HepG2 (cell line): Measurements from ENCODE around the gene WDCP. TPM values are rescaled to one million over a fixed set of nuclear protein-coding genes. Genes with fewer than 3 reads are reported as not detected.

ENCODE experiments used
- BCL6 ChIP-seq: IDR thresholded peaks from 2 replicates; pipeline ENCODE4 v1.6.1; 2016; ENCODE audit warnings: missing genetic modification reagents, missing compliant biosample characterization
- BORCS8-MEF2B ChIP-seq: sonication (generic); formaldehyde crosslinking; IDR thresholded peaks from 2 replicates; pipeline ENCODE4 v1.8.0; 2022; ENCODE audit warnings: mild to moderate bottlenecking, missing genetic modification reagents
- ESRRA ChIP-seq: sonication (generic); formaldehyde crosslinking; IDR thresholded peaks from 2 replicates; pipeline ENCODE4 v1.5.1; 2020; ENCODE audit warnings: mild to moderate bottlenecking, low read depth, missing genetic modification reagents
- FOXA3 ChIP-seq: IDR thresholded peaks from 2 replicates; pipeline ENCODE4 v1.6.1; 2016; ENCODE audit warnings: missing genetic modification reagents, missing compliant biosample characterization
- HIVEP1 ChIP-seq: sonication (generic); formaldehyde crosslinking; IDR thresholded peaks from 2 replicates; pipeline ENCODE4 v1.4.0; 2020; ENCODE audit warnings: mild to moderate bottlenecking, missing genetic modification reagents
- KAT2B ChIP-seq: fragments of 150-350 bp; IDR thresholded peaks from 2 replicates; pipeline ENCODE4 v1.6.1; 2014; ENCODE audit warnings: low read depth, low read length, borderline replicate concordance
- NR2C2 ChIP-seq: sonication (generic); formaldehyde crosslinking; IDR thresholded peaks from 2 replicates; pipeline ENCODE4 v1.4.0; 2020; ENCODE audit warnings: missing genetic modification reagents, mild to moderate bottlenecking, moderate library complexity, borderline replicate concordance
- NR2F2 ChIP-seq: IDR thresholded peaks from 2 replicates; pipeline ENCODE4 v1.6.1; 2012; ENCODE audit warnings: low read depth, inconsistent platforms, borderline replicate concordance
- POLR2G ChIP-seq: fragments of 200-400 bp; formaldehyde crosslinking; IDR thresholded peaks from 2 replicates; pipeline ENCODE4 v1.6.1; 2018; ENCODE audit warnings: mild to moderate bottlenecking, low read depth, low read length, moderate library complexity
- RBFOX2 ChIP-seq: fragments of 200-400 bp; formaldehyde crosslinking; IDR thresholded peaks from 2 replicates; pipeline ENCODE4 v1.6.1; 2017; ENCODE audit warnings: low read depth, mild to moderate bottlenecking, low read length
- REL ChIP-seq: sonication (generic); formaldehyde crosslinking; conservative IDR thresholded peaks from 2 replicates; pipeline ENCODE4 v1.8.0; 2022; ENCODE audit warnings: mild to moderate bottlenecking, missing genetic modification reagents, moderate library complexity
- RELA ChIP-seq: sonication (generic); formaldehyde crosslinking; IDR thresholded peaks from 2 replicates; pipeline ENCODE4 v1.4.0; 2020; ENCODE audit warnings: missing genetic modification reagents
- SIN3A ChIP-seq: IDR thresholded peaks from 2 replicates; pipeline ENCODE4 v1.6.1; 2011; ENCODE audit warnings: low read depth, mild to moderate bottlenecking, control low read depth, low read length, borderline replicate concordance
- ZNF124 ChIP-seq: sonication (generic); formaldehyde crosslinking; IDR thresholded peaks from 2 replicates; pipeline ENCODE4 v1.4.0; 2020; ENCODE audit warnings: missing genetic modification reagents
- ZNF430 ChIP-seq: sonication (generic); formaldehyde crosslinking; IDR thresholded peaks from 2 replicates; pipeline ENCODE4 v1.9.0; 2021; ENCODE audit warnings: mild to moderate bottlenecking, missing genetic modification reagents
- ZNF556 ChIP-seq: sonication (generic); formaldehyde crosslinking; IDR thresholded peaks from 2 replicates; pipeline ENCODE4 v1.4.0; 2020; ENCODE audit warnings: mild to moderate bottlenecking, missing genetic modification reagents, borderline replicate concordance
- ZNF607 ChIP-seq: sonication (generic); formaldehyde crosslinking; IDR thresholded peaks from 2 replicates; pipeline ENCODE4 v1.5.1; 2020; ENCODE audit warnings: missing genetic modification reagents, mild to moderate bottlenecking, borderline replicate concordance
- polyA plus RNA-seq, 8 experiments: library from polyadenylated mRNA; depleted of rRNA in 3 of 8; stranded (reverse) in 7 of 8; unstranded in 1 of 8; fragments of >200 nt; fragmentation: Illumina TruSeq in 4 of 8; extraction: Trizol in 4 of 8; gene quantifications; 2 replicates each; pipeline versions ENCODE4 v1.2.1 to v1.2.3, GENCODE V29; 2011 to 2016; ENCODE audit warnings: low read depth in 4 of 8, missing spikeins in 1 of 8, mixed read lengths in 1 of 8; ENCODE audit not compliant: insufficient read depth in 1 of 8
- total RNA-seq, 5 experiments: library from RNA; depleted of rRNA; stranded (reverse); fragments of >200 nt; fragmentation: Illumina TruSeq; extraction: Trizol; gene quantifications; 2 replicates each; pipeline ENCODE4 v1.2.3, GENCODE V29; 2016; ENCODE audit warnings: low read depth in 1 of 5
- TF ChIP-seq, protein P1 (sequence below): sonication (generic); formaldehyde crosslinking; conservative IDR thresholded peaks from 2 replicates; pipeline ENCODE4 v1.4.0; 2020; ENCODE audit warnings: mild to moderate bottlenecking, missing genetic modification reagents, moderate library complexity
- TF ChIP-seq, protein P2 (sequence below): IDR thresholded peaks from 2 replicates; pipeline ENCODE4 v1.6.1; 2016; ENCODE audit warnings: missing biosample characterization, missing genetic modification reagents, low read depth
- TF ChIP-seq, protein P3 (sequence below): IDR thresholded peaks from 2 replicates; pipeline ENCODE4 v1.6.1; 2016; ENCODE audit warnings: low read depth, borderline replicate concordance
- TF ChIP-seq, protein P4 (sequence below): sonication (generic); formaldehyde crosslinking; IDR thresholded peaks from 2 replicates; pipeline ENCODE4 v1.4.0; 2020; ENCODE audit warnings: missing genetic modification reagents

The WDCP gene
- total and polyA plus RNA-seq, 2 of the 13 experiments (the other 11 are each of a cell fraction or from before 2014, with no cell fraction given) = 17.4 to 22.6 TPM

DNA sequence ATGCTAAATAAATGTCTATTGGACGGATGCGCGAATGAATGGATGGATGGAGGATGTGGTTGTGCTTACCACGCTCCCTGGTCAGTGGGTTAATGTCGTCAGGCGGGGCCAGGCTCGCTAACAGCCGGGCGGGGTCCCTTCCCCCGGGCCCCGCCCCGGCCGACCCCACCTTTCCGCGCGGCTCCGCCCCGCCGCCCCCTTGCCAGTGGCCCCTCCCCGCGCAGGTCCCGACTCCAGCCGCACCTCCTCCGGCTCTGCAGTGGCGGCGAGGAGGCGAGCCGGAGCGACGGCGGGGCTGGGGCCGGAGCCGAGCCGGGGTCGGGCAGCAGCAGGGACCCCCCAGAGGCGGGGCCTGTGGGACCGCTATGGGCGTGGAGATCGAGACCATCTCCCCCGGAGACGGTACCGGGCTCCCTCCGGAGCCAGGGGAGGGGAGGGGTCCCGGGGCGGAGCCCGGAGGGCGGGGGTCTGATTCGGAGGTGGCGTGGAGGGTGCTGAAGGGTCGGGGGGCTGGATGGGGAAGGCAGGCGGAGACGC is 2.4 kb upstream of the WDCP start, which contains the start of gene FKBP1B (continued):
- TF ChIP-seq ZNF556 (CRISPR knock-in tag) (0 out of 2 replicates have a peak, but pooled peaks have one; percentile 34), RELA (CRISPR knock-in tag) (0 out of 2 replicates have a peak, but pooled peaks have one; percentile 50), BORCS8-MEF2B (CRISPR knock-in tag) (0 out of 2 replicates have a peak, but pooled peaks have one; percentile 35), POLR2G (peak; percentile 86), ESRRA (CRISPR knock-in tag) (peak; percentile 14; the same call in 1 of the 2 replicates), BCL6 (peak; percentile 31; the same call in 1 of the 2 replicates), ZNF607 (CRISPR knock-in tag) (0 out of 2 replicates have a peak, but pooled peaks have one; percentile 70), RBFOX2 (peak; percentile 82), ZNF430 (CRISPR knock-in tag) (0 out of 2 replicates have a peak, but pooled peaks have one; percentile 44), SIN3A (peak; percentile 68; the same call in 1 of the 2 replicates), KAT2B (no peak), REL (0 out of 2 replicates have a peak, but pooled peaks have one; percentile 22), FOXA3 (CRISPR knock-in tag) (no peak), ZNF124 (no peak; the same call in 1 of the 2 replicates), NR2C2 (CRISPR knock-in tag) (no peak), NR2F2 (no peak), HIVEP1 (CRISPR knock-in tag) (no peak; the same call in 1 of the 2 replicates)
- TF ChIP-seq, protein P1, sequence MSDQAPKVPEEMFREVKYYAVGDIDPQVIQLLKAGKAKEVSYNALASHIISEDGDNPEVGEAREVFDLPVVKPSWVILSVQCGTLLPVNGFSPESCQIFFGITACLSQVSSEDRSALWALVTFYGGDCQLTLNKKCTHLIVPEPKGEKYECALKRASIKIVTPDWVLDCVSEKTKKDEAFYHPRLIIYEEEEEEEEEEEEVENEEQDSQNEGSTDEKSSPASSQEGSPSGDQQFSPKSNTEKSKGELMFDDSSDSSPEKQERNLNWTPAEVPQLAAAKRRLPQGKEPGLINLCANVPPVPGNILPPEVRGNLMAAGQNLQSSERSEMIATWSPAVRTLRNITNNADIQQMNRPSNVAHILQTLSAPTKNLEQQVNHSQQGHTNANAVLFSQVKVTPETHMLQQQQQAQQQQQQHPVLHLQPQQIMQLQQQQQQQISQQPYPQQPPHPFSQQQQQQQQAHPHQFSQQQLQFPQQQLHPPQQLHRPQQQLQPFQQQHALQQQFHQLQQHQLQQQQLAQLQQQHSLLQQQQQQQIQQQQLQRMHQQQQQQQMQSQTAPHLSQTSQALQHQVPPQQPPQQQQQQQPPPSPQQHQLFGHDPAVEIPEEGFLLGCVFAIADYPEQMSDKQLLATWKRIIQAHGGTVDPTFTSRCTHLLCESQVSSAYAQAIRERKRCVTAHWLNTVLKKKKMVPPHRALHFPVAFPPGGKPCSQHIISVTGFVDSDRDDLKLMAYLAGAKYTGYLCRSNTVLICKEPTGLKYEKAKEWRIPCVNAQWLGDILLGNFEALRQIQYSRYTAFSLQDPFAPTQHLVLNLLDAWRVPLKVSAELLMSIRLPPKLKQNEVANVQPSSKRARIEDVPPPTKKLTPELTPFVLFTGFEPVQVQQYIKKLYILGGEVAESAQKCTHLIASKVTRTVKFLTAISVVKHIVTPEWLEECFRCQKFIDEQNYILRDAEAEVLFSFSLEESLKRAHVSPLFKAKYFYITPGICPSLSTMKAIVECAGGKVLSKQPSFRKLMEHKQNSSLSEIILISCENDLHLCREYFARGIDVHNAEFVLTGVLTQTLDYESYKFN (CRISPR knock-in tag) = 0 out of 2 replicates have a peak, but pooled peaks have one; percentile 35
- TF ChIP-seq, protein P2, sequence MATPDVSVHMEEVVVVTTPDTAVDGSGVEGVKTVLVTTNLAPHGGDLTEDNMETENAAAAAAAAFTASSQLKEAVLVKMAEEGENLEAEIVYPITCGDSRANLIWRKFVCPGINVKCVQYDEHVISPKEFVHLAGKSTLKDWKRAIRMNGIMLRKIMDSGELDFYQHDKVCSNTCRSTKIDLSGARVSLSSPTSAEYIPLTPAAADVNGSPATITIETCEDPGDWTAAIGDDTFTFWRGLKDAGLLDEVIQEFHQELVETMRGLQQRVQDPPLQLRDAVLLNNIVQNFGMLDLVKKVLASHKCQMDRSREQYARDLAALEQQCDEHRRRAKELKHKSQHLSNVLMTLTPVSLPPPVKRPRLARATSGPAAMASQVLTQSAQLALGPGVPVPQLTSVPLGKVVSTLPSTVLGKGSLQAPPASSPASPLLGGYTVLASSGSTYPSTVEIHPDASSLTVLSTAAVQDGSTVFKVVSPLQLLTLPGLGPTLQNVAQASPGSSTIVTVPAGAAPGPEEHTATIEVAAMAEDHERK (CRISPR knock-in tag) = no peak
- TF ChIP-seq, protein P3, sequence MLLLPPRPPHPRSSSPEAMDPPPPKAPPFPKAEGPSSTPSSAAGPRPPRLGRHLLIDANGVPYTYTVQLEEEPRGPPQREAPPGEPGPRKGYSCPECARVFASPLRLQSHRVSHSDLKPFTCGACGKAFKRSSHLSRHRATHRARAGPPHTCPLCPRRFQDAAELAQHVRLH (CRISPR knock-in tag) = no peak
- TF ChIP-seq, protein P4, sequence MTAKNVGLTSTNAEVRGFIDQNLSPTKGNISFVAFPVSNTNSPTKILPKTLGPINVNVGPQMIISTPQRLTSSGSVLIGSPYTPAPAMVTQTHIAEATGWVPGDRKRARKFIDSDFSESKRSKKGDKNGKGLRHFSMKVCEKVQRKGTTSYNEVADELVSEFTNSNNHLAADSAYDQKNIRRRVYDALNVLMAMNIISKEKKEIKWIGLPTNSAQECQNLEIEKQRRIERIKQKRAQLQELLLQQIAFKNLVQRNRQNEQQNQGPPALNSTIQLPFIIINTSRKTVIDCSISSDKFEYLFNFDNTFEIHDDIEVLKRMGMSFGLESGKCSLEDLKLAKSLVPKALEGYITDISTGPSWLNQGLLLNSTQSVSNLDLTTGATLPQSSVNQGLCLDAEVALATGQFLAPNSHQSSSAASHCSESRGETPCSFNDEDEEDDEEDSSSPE (CRISPR knock-in tag) = 0 out of 2 replicates have a peak, but pooled peaks have one; percentile 27
